NCI-H1417 treated with DMSO at 0.1 percent for 48 hours (cell line): ENCODE measurements around the gene UVSSA.
"Not testable (repeated sequence)": the region's sequence is repeated elsewhere in the genome, so short reads cannot be mapped to it uniquely, and the experiment has no call there.

Source experiments
- DNase-seq: peaks from one replicate; lab custom pipeline; 2025; lab: John Stamatoyannopoulos, UW

UVSSA gene

GRCh38 chr4:1421657-1422056, 74.6 kb downstream of the UVSSA start:
- no peak for DNase-seq

DNA sequence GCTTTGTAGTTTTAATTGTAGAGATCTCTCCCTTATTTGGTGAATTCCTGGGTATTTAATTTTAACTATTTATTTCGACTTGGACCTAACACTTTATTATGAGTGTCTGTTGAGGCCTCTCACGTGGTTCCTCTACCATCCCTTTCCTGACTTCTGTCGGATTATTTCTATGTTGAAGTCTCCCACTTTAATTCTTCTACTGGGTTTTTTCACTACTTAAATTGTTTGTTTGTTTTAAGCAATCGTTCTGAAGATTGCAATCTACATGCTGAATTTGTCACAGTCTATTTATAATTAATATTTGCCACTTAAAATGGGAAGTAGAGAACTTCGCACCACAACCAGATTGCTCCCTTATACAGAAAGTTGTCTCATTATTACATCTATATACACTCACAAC, 80.0 kb downstream of the UVSSA start:
- no peak for DNase-seq

DNA sequence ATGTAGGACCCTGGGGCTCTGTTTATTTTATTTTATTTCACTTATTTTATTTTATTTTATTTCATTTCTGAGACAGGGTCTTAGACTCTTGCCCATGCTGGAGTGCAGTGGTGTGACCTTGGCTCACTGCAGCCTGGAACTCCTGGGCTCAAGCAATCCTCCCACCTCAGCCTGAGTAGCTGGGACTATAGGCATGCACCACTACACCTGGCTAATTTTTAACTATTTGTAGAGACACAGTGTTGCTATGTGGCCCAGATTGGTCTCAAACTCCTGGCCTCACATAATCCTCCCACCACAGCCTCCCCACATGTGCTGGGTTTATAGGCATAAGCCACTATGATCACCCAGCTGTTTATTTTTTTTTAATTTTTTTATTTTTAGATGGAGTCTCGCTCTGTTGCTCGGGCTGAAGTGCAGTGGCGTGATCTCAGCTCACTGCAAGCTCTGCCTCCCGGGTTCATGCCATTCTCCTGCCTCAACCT, 96.7 kb downstream of the UVSSA start:
- DNase-seq = not testable (repeated sequence)
